Right lobe of liver (tissue), 6 donors: ENCODE data around the gene DACH1. TPM values are rescaled to one million over a fixed set of nuclear protein-coding genes. Genes with fewer than 3 reads are reported as not detected.

Experiments used
- ATAC-seq, 4 donors: fragments of 200-7000 bp; cut with Tn5 transposase; one replicate each; pipeline ENCODE4 v1.9.1; 2020; ENCODE audit warnings: mild to moderate bottlenecking in 4 of 4, moderate library complexity in 4 of 4
- DNase-seq, 3 donors: peaks; one replicate each; pipeline ENCODE4 v3.0.0-alpha.2; 2020
- H3K27ac ChIP-seq, 3 donors: fragments of 200-600 bp; one replicate each; pipeline ENCODE4 v1.8.0; 2022
- H3K27me3 ChIP-seq, 2 donors: fragments of 200-600 bp; one replicate each; pipeline ENCODE4 v1.8.0; 2022
- H3K36me3 ChIP-seq, 4 donors: fragments of 200-600 bp; sonication (generic) in 1 of 4; one replicate each; pipeline versions ENCODE4 v1.5.1 to v1.8.0; 2017 to 2022; ENCODE audit warnings: control low read depth in 1 of 4
- H3K4me1 ChIP-seq, 4 donors: fragments of 200-600 bp; sonication (generic) in 1 of 4; one replicate each; pipeline versions ENCODE4 v1.5.1 to v1.8.0; 2017 to 2022; ENCODE audit warnings: control low read depth in 1 of 4
- H3K4me3 ChIP-seq, 3 donors: fragments of 200-600 bp; one replicate each; pipeline ENCODE4 v1.8.0; 2022
- H3K9me3 ChIP-seq, 4 donors: fragments of 200-600 bp; sonication (generic) in 1 of 4; one replicate each; pipeline versions ENCODE4 v1.5.1 to v1.8.0; 2017 to 2022; ENCODE audit warnings: control low read depth in 1 of 4
- POLR2A ChIP-seq: fragments of 450-650 bp; IDR thresholded peaks from one replicate; pipeline ENCODE4 v1.6.1; 2017; ENCODE audit warnings: antibody characterized with exemption, mild to moderate bottlenecking
- WGBS: methylation state at CpG from one replicate; pipeline ENCODE4 v1.1.6; 2018; ENCODE audit warnings: low coverage, low lambda C conversion rate; ENCODE audit not compliant: insufficient coverage; ENCODE audit errors: missing lambda C conversion rate; 5-methylcytosine and 5-hydroxymethylcytosine counted together
- intact Hi-C, 2 donors: fragments of 100-400 bp; cut with DNase I; formaldehyde crosslinking; loops; one replicate each; pipeline versions ENCODE4 v1.11.2 to v1.14.1; 2022
- total RNA-seq, 6 experiments: library from RNA; depleted of rRNA in 2 of 6; stranded (reverse); fragments of >200 nt in 2 of 6; fragmentation: NEBNext Ultra II Directional in 3 of 6; extraction: Animal tissue kit (Norgen Biotek cat#: 25700) in 3 of 6; gene quantifications; one replicate each; pipeline versions ENCODE4 v1.1.0 to v1.2.4, GENCODE V29; 2016 to 2023
- TF ChIP-seq, protein P1 (sequence below), 4 donors: fragments of 200-600 bp in 3 of 4; fragments of 450-650 bp in 1 of 4; IDR thresholded peaks; one replicate each; pipeline versions ENCODE4 v1.5.1 to v1.8.0; 2016 to 2022; ENCODE audit warnings: antibody characterized with exemption in 4 of 4, mild to moderate bottlenecking in 2 of 4
- donor health status: DM: no; HTN: yes; CAD: no.
- donor health status: DM: no; HTN: no; CAD: no.
- donor health status: DM: no; HTN: no; CAD: no.
- donor health status: DM: no; HTN: yes; CAD: no.
- donor health status: DM: no; HTN: yes; CAD: no.

Gene DACH1
- total RNA-seq, 6 experiments from 2014 or later: 0.80 to 1.5 (median 0.94) TPM

DNA sequence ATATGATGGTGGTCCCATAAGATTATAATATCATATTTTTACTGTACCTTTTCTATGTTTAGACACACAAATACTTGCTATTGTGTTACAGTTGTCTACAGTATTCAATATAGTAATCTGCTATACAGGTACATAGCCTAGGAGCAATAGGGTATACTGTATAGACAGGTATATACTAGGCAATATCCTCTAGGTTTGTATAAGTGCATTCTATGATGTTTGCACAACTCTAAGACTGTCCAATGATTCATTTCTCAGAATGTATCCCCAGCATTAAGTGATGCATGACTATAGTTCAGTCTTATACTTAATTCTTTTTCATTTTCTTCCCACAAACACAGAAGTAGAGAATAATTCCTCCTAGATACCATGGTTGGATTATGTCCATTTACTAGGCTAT is 383.3 kb downstream of the DACH1 start:
- Histone ChIP-seq H3K9me3 (no peaks in the 10 kb centered on the region), H3K4me3 (no peak overlapping the region), H3K4me1 (no peaks in the 10 kb centered on the region), H3K27me3 (no peaks in the 10 kb centered on the region), H3K36me3 (no peaks in the 10 kb centered on the region), H3K27ac (no peak overlapping the region)
- intact Hi-C loops: no loop called here
- ATAC-seq (no peak), DNase-seq (no peak)
- TF ChIP-seq, protein P1, sequence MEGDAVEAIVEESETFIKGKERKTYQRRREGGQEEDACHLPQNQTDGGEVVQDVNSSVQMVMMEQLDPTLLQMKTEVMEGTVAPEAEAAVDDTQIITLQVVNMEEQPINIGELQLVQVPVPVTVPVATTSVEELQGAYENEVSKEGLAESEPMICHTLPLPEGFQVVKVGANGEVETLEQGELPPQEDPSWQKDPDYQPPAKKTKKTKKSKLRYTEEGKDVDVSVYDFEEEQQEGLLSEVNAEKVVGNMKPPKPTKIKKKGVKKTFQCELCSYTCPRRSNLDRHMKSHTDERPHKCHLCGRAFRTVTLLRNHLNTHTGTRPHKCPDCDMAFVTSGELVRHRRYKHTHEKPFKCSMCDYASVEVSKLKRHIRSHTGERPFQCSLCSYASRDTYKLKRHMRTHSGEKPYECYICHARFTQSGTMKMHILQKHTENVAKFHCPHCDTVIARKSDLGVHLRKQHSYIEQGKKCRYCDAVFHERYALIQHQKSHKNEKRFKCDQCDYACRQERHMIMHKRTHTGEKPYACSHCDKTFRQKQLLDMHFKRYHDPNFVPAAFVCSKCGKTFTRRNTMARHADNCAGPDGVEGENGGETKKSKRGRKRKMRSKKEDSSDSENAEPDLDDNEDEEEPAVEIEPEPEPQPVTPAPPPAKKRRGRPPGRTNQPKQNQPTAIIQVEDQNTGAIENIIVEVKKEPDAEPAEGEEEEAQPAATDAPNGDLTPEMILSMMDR (IDR thresholded peaks at IDR 0.05): no peak
- TF ChIP-seq POLR2A: no peak

DNA sequence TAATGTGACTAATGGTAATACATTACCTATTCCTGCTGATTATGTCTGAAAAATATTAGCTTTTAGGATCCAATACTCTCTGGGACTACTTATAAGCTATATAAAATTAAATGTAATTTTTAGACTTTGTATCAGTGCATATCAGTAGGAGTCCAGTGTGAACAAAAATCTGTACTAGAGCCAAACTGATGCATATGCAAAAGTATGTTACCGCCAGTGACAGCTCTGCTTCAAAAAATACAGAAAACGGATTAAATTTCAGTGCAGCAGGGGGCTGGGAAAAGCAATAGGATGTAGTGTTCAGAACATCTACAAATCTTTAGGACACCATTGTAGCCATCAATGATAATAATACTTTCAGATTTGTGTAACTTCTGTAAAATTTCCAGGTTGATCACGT is 385.5 kb downstream of the DACH1 start:
- Histone ChIP-seq H3K4me3 (no peak overlapping the region), H3K9me3 (no peaks in the 10 kb centered on the region), H3K4me1 (no peaks in the 10 kb centered on the region), H3K27me3 (no peaks in the 10 kb centered on the region), H3K27ac (no peak overlapping the region), H3K36me3 (no peaks in the 10 kb centered on the region)
- DNase-seq: no peak
- WGBS: 71% methylated on average over 3 of the region's 3 CpGs
- no peak for ATAC-seq
- TF ChIP-seq, protein P1 (IDR thresholded peaks at IDR 0.05): no peak
- TF ChIP-seq POLR2A: no peak
- intact Hi-C loops: no loop called here

DNA sequence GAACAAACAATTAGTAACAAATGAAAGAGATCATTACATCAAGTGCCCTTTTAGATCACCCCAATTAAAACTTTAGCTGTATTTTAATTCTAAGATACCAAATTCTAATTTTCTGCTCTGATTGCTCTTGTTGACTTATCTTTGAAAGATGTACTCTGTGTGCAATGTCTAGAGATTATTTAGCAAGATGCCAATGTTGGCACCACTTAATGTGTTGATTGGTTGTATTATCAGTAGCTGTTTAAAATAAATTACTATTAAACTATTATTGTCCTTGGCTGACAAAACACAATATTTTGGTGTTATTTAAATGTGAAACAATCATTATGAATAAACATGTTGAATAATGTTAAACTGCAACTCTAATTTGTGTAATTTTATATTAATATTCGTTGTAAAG is 386.0 kb downstream of the DACH1 start:
- ATAC-seq (no peak), DNase-seq (no peak)
- intact Hi-C loops: no loop called here
- Histone ChIP-seq H3K27me3 (no peaks in the 10 kb centered on the region), H3K9me3 (no peaks in the 10 kb centered on the region), H3K27ac (no peak overlapping the region), H3K36me3 (no peaks in the 10 kb centered on the region), H3K4me3 (no peak overlapping the region), H3K4me1 (no peaks in the 10 kb centered on the region)
- 34% methylated on average over 1 of the region's 1 CpG for WGBS
- TF ChIP-seq, protein P1 (IDR thresholded peaks at IDR 0.05): no peak
- TF ChIP-seq POLR2A: no peak

DNA sequence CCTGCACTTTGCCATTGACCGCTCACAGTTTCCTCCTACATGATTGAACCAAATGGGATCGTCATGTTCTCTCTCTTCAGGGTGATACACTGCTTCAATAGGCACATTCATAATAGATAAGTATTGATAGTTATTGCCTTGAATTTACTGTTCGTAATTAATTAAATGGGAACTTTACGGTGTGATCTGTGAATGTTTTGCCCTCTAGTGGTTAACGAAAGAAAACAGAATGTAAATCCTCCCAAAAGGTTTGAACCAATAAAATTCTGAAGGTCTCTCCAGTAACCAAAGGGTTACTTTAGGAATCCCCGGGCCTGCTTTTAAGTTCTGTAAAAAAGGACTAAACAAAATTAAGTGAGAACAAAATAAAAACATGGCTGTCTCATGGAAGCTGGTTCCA is 389.3 kb downstream of the DACH1 start:
- Histone ChIP-seq H3K36me3 (no peaks in the 10 kb centered on the region), H3K27ac (no peak overlapping the region), H3K27me3 (no peaks in the 10 kb centered on the region), H3K4me1 (no peaks in the 10 kb centered on the region), H3K4me3 (no peak overlapping the region), H3K9me3 (no peaks in the 10 kb centered on the region)
- ATAC-seq: no peak
- no peak for DNase-seq
- no peak for TF ChIP-seq POLR2A
- TF ChIP-seq, protein P1 (IDR thresholded peaks at IDR 0.05): peak; percentile 22 to 47 (median 38)
- WGBS: 57% methylated on average over 6 of the region's 6 CpGs
- intact Hi-C loops: no loop called here

DNA sequence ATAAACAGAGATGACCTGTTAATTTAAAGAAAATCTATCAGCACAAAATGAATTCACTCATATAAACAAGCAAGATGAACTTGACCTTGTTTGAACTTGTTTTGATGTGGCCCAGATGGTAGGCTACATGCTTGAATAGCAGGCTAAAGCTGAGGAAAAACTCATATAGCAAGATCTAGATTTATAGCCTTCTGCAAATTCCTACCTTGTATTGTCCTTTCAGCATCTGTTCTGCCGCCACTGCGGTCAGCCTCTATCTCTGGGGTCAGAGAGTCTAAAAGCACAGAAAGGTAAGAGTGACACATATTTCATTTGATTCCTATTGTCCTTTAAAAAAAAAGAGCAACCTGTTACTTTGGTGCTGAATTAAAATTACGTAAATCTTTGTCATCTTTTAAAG is 392.1 kb downstream of the DACH1 start:
- ATAC-seq: no peak
- no peak overlapping the region for H3K4me3 ChIP-seq
- no peak overlapping the region for H3K27ac ChIP-seq
- DNase-seq: no peak
- H3K9me3 ChIP-seq: no peaks in the 10 kb centered on the region
- WGBS: 63% methylated on average over 3 of the region's 3 CpGs
- no peak for TF ChIP-seq POLR2A
- TF ChIP-seq, protein P1 (IDR thresholded peaks at IDR 0.05): no peak
- H3K36me3 ChIP-seq: no peaks in the 10 kb centered on the region
- no peaks in the 10 kb centered on the region for H3K27me3 ChIP-seq
- intact Hi-C loops: no loop called here
- H3K4me1 ChIP-seq: no peaks in the 10 kb centered on the region
